WTC11 (cell line): ENCODE results near the gene EHMT1. TPM values are rescaled to one million over a fixed set of nuclear protein-coding genes. Genes with fewer than 3 reads are reported as not detected.

Source experiments
- ATAC-seq: fragments of 200-7000 bp; cut with Tn5 transposase; 2 replicates; pipeline ENCODE4 v1.10.0; 2021; ENCODE audit warnings: mild to moderate bottlenecking, moderate library complexity
- CTCF ChIA-PET: fragments of 300-600 bp; sonication (Branson Sonifier 250); formaldehyde crosslinking; loops from one replicate; lab custom pipeline; 2021; ENCODE audit warnings: antibody characterized with exemption; lab: Charles Lee
- POLR2A ChIA-PET: fragments of 350-600 bp; sonication (Branson Sonifier 250); formaldehyde crosslinking; loops from one replicate; lab custom pipeline; 2021; ENCODE audit warnings: antibody characterized with exemption; lab: Charles Lee
- DNase-seq: peaks from one replicate; pipeline ENCODE4 v3.0.0; 2021; ENCODE audit warnings: low spot score
- H3K27ac Mint-ChIP-seq: 2 replicates; pipeline ENCODE4 v1.8.0; 2021; ENCODE audit warnings: mixed read lengths
- H3K27me3 Mint-ChIP-seq: 2 replicates; pipeline ENCODE4 v1.8.0; 2021; ENCODE audit warnings: low read depth, mild to moderate bottlenecking, moderate library complexity, mixed read lengths
- H3K36me3 Mint-ChIP-seq: 2 replicates; pipeline ENCODE4 v1.8.0; 2021; ENCODE audit warnings: mixed read lengths
- H3K4me1 Mint-ChIP-seq: 2 replicates; pipeline ENCODE4 v1.8.0; 2022; ENCODE audit warnings: mixed read lengths
- H3K4me3 Mint-ChIP-seq: 2 replicates; pipeline ENCODE4 v1.8.0; 2021; ENCODE audit warnings: mild to moderate bottlenecking, moderate library complexity, mixed read lengths
- H3K9me3 Mint-ChIP-seq: 2 replicates; pipeline ENCODE4 v1.8.0; 2021; ENCODE audit warnings: mixed read lengths
- KAT7 ChIP-seq: sonication (generic); formaldehyde crosslinking; IDR thresholded peaks from 2 replicates; pipeline ENCODE4 v1.8.1; 2023; ENCODE audit warnings: missing genetic modification reagents, mild to moderate bottlenecking, borderline replicate concordance
- PRDM15 ChIP-seq: sonication (generic); formaldehyde crosslinking; IDR thresholded peaks from 2 replicates; pipeline ENCODE4 v1.8.0; 2022; ENCODE audit warnings: missing genetic modification reagents
- SP1 ChIP-seq: sonication (generic); formaldehyde crosslinking; conservative IDR thresholded peaks from 2 replicates; pipeline ENCODE4 v1.8.1; 2022; ENCODE audit warnings: missing genetic modification reagents
- ZBTB21 ChIP-seq: sonication (generic); formaldehyde crosslinking; IDR thresholded peaks from 2 replicates; pipeline ENCODE4 v1.8.1; 2023; ENCODE audit warnings: mild to moderate bottlenecking, missing genetic modification reagents, borderline replicate concordance
- ZMAT4 ChIP-seq: fragments of 250-450 bp; sonication (Bioruptor Pico); IDR thresholded peaks from 2 replicates; pipeline ENCODE4 v1.9.0; 2021; ENCODE audit warnings: mild to moderate bottlenecking
- ZNF138 ChIP-seq: sonication (generic); formaldehyde crosslinking; conservative IDR thresholded peaks from 2 replicates; pipeline ENCODE4 v1.8.1; 2022; ENCODE audit warnings: mild to moderate bottlenecking, moderate library complexity, missing genetic modification reagents
- total RNA-seq: library from RNA; stranded (reverse); gene quantifications from 3 replicates; pipeline ENCODE4 v1.2.3, GENCODE V29; 2021
- TF ChIP-seq, protein P1 (sequence below): sonication (generic); formaldehyde crosslinking; IDR thresholded peaks from 2 replicates; pipeline ENCODE4 v1.8.1; 2023; ENCODE audit warnings: mild to moderate bottlenecking, missing genetic modification reagents, borderline replicate concordance
- TF ChIP-seq, protein P2 (sequence below): sonication (generic); formaldehyde crosslinking; IDR thresholded peaks from 2 replicates; pipeline ENCODE4 v1.8.1; 2022; ENCODE audit warnings: missing genetic modification reagents, borderline replicate concordance
- TF ChIP-seq, protein P3 (sequence below): sonication (generic); formaldehyde crosslinking; IDR thresholded peaks from 2 replicates; pipeline ENCODE4 v1.8.1; 2023; ENCODE audit warnings: mild to moderate bottlenecking, missing genetic modification reagents
- TF ChIP-seq, protein P4 (sequence below): sonication (generic); formaldehyde crosslinking; IDR thresholded peaks from 2 replicates; pipeline ENCODE4 v1.8.1; 2022; ENCODE audit warnings: low read depth, mild to moderate bottlenecking, moderate library complexity, missing genetic modification reagents, borderline replicate concordance

EHMT1 gene
- total RNA-seq, 1 experiment from 2014 or later = 170 TPM

DNA sequence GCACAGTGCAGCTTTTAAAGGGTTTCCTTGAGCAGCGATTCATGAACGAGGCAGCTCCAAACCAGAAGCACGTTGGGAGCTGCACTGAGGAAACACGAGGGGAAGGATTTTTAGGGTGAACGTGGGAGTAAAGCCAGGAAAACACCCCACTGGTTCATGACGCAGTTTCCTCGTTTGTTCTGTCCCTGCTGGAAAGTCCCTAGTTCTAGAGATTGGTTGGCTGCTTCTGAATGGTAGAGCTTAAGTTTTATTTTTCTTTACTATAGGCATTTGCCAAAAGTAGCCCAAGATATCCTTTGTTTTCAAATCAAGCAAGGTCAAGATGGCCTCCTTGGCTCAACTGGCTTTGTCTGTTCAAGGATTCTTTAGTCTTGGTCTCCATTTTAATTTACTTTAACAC lies 142.2 kb downstream of the EHMT1 start:
- TF ChIP-seq, protein P1, sequence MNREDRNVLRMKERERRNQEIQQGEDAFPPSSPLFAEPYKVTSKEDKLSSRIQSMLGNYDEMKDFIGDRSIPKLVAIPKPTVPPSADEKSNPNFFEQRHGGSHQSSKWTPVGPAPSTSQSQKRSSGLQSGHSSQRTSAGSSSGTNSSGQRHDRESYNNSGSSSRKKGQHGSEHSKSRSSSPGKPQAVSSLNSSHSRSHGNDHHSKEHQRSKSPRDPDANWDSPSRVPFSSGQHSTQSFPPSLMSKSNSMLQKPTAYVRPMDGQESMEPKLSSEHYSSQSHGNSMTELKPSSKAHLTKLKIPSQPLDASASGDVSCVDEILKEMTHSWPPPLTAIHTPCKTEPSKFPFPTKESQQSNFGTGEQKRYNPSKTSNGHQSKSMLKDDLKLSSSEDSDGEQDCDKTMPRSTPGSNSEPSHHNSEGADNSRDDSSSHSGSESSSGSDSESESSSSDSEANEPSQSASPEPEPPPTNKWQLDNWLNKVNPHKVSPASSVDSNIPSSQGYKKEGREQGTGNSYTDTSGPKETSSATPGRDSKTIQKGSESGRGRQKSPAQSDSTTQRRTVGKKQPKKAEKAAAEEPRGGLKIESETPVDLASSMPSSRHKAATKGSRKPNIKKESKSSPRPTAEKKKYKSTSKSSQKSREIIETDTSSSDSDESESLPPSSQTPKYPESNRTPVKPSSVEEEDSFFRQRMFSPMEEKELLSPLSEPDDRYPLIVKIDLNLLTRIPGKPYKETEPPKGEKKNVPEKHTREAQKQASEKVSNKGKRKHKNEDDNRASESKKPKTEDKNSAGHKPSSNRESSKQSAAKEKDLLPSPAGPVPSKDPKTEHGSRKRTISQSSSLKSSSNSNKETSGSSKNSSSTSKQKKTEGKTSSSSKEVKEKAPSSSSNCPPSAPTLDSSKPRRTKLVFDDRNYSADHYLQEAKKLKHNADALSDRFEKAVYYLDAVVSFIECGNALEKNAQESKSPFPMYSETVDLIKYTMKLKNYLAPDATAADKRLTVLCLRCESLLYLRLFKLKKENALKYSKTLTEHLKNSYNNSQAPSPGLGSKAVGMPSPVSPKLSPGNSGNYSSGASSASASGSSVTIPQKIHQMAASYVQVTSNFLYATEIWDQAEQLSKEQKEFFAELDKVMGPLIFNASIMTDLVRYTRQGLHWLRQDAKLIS (CRISPR knock-in tag) = no peak
- TF ChIP-seq SP1 (CRISPR knock-in tag) (no peak), KAT7 (CRISPR knock-in tag) (no peak), ZBTB21 (CRISPR knock-in tag) (no peak)
- TF ChIP-seq, protein P2, sequence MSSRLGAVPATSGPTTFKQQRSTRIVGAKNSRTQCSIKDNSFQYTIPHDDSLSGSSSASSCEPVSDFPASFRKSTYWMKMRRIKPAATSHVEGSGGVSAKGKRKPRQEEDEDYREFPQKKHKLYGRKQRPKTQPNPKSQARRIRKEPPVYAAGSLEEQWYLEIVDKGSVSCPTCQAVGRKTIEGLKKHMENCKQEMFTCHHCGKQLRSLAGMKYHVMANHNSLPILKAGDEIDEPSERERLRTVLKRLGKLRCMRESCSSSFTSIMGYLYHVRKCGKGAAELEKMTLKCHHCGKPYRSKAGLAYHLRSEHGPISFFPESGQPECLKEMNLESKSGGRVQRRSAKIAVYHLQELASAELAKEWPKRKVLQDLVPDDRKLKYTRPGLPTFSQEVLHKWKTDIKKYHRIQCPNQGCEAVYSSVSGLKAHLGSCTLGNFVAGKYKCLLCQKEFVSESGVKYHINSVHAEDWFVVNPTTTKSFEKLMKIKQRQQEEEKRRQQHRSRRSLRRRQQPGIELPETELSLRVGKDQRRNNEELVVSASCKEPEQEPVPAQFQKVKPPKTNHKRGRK = no peak
- H3K27me3 Mint-ChIP-seq = no peaks in the 10 kb centered on the region
- ChIA-PET POLR2A (no interaction called here), CTCF (interaction anchor here (1.0 kb wide), 1 partner anchor 11 kb away, joined by 4 read pairs; no protein-coding TSS in a partner anchor)
- H3K9me3 Mint-ChIP-seq = no peaks in the 10 kb centered on the region
- H3K27ac Mint-ChIP-seq = no peak overlapping the region
- no peak for DNase-seq
- ATAC-seq = no peak
- H3K4me3 Mint-ChIP-seq = no peak overlapping the region
- peaks cover 19% of the 10 kb centered on the region for H3K4me1 Mint-ChIP-seq
- peaks cover 73% of the 10 kb centered on the region for H3K36me3 Mint-ChIP-seq

DNA sequence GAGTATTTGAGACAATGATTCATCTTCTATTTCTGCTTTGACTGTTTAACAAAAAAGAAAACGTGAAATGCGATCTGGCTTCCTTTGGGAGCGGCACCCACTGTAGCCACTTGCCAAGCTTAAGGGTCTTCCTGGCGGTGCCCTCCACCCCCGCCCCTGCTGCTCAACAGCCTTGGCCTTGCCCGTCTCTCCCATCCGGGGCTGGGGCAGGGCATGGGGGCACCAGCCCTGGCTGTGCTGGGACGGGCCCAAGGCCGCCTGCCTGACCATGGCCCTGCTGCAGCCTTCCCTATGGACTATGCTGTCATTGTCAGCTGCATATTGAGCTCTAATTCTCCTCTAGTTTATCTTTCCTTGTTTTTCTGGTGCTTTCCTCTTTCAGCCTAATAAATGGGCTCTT lies 143.0 kb downstream of the EHMT1 start:
- Mint-ChIP-seq H3K27me3 (no peaks in the 10 kb centered on the region), H3K36me3 (peaks cover 70% of the 10 kb centered on the region), H3K4me3 (no peak overlapping the region), H3K27ac (peak overlapping the region; percentile 82), H3K9me3 (no peaks in the 10 kb centered on the region), H3K4me1 (peaks cover 19% of the 10 kb centered on the region)
- POLR2A ChIA-PET = no interaction called here
- CTCF ChIA-PET = interaction anchor here (1.0 kb wide), 1 partner anchor 11 kb away, joined by 4 read pairs; no protein-coding TSS in a partner anchor
- TF ChIP-seq, protein P3, sequence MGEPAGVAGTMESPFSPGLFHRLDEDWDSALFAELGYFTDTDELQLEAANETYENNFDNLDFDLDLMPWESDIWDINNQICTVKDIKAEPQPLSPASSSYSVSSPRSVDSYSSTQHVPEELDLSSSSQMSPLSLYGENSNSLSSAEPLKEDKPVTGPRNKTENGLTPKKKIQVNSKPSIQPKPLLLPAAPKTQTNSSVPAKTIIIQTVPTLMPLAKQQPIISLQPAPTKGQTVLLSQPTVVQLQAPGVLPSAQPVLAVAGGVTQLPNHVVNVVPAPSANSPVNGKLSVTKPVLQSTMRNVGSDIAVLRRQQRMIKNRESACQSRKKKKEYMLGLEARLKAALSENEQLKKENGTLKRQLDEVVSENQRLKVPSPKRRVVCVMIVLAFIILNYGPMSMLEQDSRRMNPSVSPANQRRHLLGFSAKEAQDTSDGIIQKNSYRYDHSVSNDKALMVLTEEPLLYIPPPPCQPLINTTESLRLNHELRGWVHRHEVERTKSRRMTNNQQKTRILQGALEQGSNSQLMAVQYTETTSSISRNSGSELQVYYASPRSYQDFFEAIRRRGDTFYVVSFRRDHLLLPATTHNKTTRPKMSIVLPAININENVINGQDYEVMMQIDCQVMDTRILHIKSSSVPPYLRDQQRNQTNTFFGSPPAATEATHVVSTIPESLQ (CRISPR knock-in tag) = no peak
- TF ChIP-seq PRDM15 (CRISPR knock-in tag) (no peak), ZNF138 (no peak), ZMAT4 (CRISPR knock-in tag) (no peak)
- TF ChIP-seq, protein P4, sequence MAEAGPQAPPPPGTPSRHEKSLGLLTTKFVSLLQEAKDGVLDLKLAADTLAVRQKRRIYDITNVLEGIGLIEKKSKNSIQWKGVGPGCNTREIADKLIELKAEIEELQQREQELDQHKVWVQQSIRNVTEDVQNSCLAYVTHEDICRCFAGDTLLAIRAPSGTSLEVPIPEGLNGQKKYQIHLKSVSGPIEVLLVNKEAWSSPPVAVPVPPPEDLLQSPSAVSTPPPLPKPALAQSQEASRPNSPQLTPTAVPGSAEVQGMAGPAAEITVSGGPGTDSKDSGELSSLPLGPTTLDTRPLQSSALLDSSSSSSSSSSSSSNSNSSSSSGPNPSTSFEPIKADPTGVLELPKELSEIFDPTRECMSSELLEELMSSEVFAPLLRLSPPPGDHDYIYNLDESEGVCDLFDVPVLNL (CRISPR knock-in tag) = no peak
- no peak for DNase-seq
- ATAC-seq = no peak
